ENCODE data around the gene DACH2. TPM values are rescaled to one million over a fixed set of nuclear protein-coding genes. Genes with fewer than 3 reads are reported as not detected.

DACH2 gene
- total RNA-seq, result under 0.01 TPM in 1 of 2 replicates, not detected in the other

GRCh38 chrX:86148024-86148511 is at the start of gene DACH2:
Gene DACH2, plus strand, starts transcription at chrX:86148451.

Other genes with a start within 250 kb of the DACH2 start
- 18.6 and 25.4 TPM in 2 replicates for gene CHM, start 100.9 kb upstream of the DACH2 start, total RNA-seq